HG03135 (cell line): ENCODE measurements around the gene SPINDOC.
A peak's percentile ranks its signal among the peaks of the same experiment; 100 is the strongest.

Experiments used
- ATAC-seq: cut with Tn5 transposase; IDR thresholded peaks from one replicate; pipeline ENCODE4 v1.9.1; 2021; ENCODE audit warnings: mild to moderate bottlenecking, moderate library complexity; ENCODE audit not compliant: unreplicated experiment

Gene SPINDOC

DNA sequence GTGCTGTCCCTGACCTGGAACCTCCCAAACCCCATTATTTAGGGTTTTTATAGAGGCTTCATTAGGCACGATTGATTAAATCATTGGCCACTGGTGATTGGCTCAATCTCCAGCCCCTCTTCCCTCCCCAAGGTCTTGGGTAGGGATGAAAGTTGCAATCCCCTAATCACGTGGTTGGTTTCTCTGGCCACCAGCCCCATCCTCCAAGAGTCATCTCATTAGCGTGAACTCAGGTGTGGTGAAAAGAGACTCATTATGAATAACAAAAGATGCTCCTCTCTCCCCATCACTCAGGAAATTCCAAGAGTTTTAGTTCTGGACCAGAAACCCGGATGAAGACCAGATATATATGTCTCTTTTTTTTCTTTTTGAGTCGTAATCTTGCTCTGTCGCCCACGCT lies 18.1 kb downstream of the SPINDOC start:
- no peak for ATAC-seq

DNA sequence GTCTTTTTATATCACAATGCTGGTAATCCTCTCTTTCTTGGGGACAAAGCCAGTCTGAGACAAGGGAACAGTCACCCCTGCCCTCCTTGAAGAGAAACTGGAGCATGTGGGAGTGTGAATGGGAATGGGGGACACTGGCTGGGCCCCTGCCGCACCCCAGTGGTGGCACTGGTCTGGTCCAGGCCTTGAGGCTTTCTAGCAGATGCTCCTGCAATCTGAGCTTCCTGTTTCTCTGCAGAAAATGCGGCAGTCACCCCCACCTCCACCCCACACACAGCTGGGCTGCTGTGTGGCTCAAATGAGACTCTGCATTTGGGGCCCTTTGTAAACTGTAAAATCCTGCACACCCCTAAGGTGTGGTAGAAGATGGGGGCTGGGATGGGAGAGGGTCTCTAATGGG lies 19.1 kb downstream of the SPINDOC start:
- no peak for ATAC-seq

DNA sequence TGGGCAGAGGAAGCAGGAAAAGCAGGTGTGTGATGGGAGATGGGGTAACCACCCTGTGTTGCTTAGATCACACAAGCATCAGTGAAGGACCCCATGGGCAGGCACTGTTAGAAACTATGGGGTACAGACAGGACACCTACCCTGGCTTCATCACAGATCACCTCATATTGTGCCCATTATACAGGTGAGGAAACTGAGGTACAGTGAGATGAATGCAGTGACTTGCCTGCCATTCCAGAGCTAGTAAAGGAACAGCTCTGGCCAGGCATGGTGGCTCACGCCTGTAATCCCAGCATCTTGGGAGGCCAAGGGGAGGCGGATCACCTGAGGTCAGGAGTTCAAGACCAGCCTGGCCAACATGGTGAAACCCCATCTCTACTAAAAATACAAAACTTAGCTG lies 19.8 kb downstream of the SPINDOC start:
- ATAC-seq = no peak

DNA sequence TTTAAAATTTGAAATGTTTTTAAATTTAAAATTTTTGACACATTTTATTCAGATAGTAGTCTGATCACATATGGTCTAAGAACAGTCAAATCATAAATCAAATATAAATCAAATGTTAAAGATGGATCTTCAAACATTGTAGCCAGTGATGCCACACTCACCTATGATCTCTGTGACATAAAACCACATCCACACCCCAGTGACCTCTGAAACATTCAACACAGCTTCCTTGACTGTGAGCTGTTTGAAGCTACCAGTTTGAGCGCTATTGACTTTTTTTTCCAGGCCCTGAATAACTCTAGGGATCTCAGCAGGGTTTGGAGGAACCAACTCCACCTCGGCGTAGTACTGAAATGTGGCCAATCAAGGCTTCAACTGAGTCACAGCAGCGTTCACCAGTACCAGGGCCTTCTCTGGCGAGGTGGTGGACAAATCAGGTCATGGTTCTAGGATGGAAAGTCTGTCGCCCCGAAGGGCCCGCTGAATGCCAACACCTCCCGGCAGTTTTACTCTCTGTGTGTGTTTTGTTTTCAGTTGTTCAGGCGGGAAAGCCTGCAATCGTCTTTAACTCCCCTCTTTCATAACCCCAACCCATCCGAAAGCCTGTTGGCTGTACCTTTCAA lies 21.4 kb downstream of the SPINDOC start:
- ATAC-seq = no peak

DNA sequence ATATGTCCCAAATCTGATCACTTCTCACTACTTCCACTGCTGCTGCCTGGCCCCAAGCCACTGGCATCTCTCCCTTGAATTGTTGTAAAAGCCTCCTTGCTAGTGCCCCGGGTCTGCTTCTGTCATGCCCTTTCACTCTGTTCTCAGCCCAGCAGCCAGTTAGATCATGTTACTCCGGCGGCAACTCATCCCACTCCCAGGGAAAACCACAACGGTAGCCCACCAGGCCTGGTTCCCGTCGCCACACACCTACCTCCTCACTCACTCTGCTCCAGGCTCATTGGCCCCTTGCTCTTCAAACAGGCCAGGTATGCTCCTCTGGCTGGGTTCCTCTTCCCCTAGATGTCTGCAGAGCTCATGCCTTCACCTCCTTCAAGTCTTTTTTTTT lies 21.9 kb downstream of the SPINDOC start:
- ATAC-seq = no peak

DNA sequence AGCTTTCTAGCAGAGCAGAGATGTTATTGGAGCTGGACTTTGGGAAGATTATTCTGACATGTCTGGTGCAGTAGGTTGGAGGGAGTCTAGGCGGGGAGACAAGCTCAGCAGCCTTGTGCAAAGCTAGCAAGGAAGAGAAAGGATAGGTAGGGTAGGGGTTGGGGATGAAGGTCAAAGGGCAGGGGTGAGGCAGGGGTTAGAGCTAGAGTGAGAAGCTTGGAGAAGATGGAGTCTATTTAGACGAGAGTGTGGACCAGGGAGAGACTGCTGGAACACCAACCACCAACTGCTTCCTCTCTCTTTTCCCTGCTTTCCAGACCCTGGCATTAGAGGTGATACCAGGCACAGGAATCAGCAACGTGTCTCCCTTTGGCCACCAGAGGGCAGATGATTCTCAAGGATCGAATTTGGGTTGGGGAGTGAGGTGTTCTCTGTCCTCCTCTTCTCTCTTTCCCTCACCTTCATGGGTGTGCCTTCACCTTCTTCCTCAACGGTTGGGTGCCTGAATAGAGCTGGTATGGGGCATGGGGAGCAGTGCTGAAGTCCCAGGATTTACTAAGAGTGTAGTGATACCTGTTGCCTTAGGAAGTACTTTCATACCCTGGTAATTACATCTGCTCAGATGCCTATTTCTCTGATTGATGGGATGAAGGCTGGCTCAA lies 23.9 kb downstream of the SPINDOC start:
- no peak for ATAC-seq

DNA sequence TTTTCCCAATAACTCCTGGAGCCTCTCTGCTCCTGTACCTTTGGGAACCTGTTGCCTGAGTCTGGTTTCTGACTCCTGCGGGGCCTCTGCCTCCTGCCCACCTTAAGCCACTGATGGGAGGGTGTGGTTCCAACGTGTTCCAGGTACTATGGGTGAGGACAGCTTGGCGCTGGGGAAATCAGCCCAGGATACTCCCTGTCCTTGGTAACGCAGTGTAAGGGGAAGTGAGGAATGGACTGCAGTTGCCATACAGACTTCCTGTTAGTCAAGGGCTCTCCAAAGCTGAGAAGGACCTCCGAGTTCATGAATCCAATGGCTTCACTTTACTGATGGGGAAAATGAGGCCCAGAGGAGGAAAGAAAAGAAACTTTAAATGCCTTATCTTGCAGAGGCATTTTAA lies 24.5 kb downstream of the SPINDOC start:
- ATAC-seq = no peak

DNA sequence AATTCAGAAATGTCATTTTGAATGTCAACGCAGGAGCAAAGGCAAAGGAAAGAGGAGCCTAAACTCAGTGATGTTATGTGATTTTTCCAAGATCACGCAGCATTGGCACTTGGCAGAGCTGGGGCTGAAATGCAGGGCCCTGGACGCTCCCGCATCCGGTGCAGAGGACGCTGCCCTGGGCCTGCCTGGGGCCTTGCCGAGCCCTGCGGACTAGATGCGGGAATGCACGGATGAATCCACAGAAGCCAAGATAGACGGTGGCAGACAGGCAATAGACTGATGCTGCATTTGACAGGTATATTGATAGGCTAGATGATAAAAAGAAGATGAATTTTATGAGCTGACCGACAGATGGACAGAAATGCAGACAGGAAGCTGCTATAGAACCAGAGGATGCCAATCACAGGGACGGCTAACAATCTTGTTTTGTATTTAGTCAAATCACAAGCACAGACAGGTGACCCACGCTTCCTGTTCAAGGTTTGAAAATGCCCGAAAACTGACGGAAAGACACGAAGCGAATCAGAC lies 25.0 kb downstream of the SPINDOC start:
- no peak for ATAC-seq

DNA sequence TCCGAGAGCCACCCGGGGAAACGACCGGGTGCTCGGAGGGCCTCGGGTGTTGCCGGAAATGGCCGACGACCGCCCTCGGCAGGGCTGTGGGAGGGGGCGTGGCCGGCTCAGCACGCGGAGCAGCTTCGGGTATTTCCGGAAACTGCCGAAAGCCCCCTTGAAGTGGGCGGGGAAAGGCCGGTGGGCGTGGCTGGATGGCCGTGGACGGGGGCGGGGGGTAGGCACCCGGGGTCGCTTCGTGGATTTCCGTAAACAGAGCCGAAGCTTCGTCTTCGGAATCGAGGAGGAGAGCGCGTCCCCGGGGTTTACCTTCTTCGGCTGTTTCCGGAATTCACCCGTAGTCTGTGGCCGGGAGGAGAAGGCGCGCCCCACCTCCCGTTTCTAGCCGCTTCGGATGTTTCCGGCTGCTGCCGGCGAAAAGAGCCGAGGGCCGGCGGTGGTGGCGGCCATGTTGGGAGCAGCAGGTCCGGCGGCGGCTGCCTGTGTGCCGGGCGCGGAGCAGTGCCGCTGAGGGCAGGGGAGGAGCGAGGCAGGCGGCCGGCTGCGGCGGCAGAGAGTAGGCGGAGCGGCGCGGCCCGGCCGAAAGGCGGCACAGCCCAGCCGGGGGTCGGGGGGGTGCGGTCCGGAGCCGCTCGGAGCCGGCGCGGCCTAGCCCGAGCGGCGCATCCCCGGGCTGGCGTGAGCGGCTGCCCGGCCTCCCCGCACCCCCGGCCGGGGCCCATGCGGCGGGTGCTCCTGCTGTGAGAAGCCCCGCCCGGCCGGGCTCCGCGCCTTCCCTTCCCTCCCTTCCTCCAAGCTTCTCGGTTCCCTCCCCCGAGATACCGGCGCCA lies 25.6 kb downstream of the SPINDOC start, which contains the start of gene MARK2:
MARK2 (plus strand) TSS at position 433 of the 830 bp plus-strand sequence; CDS start at position 830, 397 bp downstream.
- peak; percentile 73 for ATAC-seq

DNA sequence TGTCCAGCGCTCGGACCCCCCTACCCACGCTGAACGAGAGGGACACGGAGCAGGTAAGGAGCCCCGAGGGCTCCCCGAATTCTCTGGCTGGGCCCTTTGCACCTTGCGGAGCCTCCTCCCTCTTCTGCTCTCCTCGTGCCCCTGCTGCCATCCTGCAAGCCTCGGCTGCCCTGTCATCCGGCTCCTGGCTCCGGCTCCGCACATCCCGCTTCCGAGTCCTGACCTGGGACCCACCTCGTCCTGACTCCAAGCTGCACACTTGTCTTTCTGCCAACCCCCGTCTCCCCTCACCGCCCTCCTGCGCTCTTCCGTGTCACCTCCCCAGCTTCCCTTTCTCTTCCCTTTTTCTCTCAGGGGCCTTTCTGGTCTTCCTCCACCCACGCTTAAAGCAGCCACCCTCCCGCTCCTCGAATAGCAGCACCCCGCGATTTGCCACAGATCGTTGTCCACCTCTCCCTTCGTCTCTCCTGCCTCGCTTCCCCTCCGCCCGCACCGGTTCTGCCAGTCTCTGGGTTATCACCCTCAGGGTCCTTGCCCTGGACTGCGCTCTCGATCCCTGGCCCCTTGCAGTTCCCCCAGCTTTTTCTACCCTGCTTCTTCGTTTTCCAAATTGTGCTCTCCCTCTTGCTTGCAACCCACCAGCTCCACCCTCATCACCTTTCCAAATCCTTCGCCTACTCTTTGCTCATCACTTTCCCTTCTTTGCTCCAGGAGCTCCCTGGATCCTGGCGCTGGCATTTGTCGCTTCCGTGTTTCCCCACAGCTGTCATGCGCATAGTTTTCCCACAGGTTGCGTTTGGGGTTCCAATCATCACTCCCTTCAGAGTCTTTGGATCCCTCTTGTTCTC lies 26.5 kb downstream of the SPINDOC start:
- no peak for ATAC-seq

DNA sequence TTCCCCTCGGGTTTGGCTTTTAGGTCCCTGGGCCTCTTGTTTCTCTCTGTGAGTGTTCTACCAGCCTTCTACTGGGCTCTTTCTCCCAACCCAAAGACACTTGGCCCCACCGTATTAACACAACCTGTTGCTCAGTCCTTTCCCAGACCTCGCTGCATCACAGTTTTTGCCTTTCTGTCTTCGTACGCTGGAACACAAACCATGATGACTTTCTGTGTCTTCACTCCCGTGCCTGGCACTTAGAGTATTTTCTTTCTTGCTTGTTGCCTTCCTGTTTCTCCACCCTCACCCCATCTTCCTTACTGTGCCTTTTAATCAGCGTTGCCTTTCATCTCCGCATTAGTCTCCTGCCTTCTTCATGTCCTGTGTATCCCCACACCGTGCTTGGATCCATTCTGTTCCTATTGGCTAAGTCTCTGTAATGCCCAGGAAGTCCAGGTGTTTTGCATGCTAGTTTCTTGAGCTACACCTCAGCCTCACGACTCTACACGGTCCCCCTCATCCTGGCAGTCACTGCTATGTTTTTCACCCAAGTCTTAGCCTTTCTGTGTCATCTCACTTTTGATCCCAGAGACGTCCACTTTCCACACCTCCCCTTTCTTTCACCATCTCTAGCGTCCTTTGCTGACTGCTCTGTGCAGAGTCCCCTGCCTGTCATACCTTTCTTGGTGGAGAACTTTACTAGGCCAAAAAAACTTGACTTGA lies 27.3 kb downstream of the SPINDOC start:
- ATAC-seq = no peak

DNA sequence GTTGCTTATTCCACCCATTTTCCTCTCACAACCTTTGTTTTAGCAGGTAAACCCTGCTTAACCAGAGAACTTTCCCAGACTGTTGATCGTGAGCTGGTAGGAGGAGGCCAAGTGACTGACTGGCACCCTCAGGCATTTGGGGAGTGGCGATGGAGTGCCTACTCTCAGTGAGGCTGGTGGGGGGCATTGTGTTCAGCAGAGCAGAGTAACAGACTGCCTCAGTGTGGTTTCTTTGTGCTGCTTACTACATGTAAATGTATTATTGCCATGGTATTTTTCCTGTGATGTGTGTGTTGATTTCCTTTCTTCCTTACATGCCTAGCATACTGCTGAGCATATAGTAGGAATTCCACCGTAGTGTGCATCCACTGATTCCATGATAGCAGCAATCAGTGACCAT lies 28.3 kb downstream of the SPINDOC start:
- no peak for ATAC-seq

DNA sequence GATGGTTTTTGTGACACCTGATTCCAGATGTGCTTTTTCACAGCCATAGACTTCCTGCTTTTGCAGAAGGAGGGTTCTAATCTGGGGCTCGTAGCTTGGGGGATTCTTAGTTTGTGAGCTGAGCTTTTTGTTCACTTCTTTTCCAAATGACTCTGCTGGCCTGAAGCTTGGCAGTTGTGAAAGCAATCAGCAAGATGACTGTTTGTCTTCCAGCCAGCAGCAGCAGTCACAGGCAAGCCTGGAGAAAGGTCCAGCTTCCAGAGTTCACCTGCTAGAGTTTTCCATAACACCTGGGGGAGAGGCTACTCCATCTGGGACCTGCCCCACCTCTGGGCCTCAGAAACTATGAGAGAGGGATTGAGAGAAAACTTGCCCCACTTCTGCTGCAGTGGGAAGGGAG lies 29.8 kb downstream of the SPINDOC start:
- ATAC-seq = no peak

DNA sequence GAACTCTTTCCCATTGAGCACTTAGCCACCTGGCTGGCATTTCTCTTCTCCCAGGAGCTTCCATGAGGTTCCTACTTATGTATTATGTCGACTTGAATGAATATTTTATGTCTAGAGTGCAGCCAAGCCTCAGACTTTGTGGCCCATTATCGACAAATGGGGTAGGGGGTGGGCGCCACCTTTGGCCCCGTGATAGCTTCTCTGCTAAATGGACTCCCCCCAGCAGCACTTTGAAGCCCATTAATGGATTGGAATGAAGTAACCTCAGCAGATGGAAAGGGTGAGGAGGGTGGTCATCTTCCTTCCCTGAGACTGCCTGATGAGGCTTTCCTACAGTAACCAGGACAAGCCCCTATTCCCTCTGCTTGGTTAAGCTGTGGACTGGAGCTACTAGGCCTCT lies 31.6 kb downstream of the SPINDOC start:
- ATAC-seq = no peak

DNA sequence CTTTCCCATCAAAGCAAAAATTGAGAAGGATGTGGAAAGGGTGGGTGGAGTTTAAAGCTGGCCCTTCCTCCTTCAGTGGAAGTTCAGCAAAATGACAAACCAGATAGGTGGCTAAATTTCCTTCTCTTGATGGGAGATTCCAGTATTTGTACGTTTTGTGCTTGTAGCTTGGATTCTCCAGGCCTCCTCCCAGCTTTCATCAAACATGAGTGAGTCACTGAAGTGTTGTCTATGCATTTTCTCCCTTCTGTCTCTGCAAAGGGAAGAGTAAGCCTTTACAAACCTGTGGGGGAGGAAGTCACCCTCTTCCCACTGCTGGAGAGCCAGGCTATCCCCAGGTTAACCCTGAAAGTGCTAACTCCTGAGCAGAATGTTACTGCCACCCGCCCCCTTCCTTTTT lies 32.0 kb downstream of the SPINDOC start:
- no peak for ATAC-seq

DNA sequence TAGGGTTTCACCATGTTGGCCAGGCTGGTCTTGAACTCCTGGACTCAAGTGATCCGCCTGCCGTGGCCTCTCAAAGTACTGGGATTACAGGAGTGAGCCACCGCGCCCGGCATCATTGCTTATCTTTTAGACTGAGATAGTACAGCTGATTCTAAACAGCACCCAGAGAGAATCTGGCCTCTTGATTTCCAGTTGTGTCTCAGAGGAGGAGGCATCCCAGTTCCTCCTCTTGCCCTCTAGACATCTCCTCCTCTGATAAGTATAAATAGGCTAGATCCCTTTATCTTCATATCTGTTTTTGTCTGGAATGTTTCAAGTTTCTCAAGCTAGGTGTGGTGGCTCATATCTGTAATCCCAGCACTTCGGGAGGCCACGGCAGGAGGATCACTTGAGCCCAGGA lies 32.7 kb downstream of the SPINDOC start:
- ATAC-seq = no peak

DNA sequence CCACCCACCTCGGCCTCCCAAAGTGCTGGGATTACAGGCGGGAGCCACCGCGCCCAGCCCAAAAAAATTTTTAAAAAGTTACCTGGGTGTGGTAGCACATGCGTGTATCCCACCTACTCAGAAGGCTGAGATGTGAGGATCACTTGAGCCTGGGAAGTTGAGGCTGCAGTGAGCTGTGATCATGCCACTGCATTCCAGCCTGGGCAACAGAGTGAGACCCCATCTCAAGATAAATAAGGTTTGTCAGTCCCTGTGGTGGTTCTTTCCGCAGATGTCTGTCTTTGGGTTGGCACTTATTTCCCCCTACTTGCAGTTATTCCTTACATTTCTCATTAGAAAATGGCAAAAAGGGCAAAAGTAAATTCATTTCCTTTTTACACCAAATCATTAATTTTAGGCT lies 33.6 kb downstream of the SPINDOC start:
- ATAC-seq = no peak

DNA sequence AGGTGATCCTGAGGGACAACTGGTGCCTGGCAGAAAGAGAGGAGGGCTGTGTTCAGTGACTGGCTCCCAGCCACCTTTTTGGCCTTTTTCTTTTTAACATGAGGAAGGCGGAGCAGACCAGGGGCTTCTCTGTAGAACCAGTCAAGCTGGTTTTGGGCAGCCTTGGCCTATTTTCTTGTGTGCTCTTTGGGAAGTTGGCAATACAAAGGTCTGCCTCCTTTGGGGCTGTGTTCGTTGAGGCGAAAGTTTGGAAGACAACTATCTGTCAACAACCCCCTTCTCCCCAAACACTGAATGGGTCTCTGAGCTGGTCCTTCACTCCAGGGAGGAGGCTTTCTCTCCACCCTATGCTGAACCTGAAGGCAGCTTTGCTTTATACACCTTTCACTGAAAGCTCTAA lies 34.1 kb downstream of the SPINDOC start:
- ATAC-seq = no peak

DNA sequence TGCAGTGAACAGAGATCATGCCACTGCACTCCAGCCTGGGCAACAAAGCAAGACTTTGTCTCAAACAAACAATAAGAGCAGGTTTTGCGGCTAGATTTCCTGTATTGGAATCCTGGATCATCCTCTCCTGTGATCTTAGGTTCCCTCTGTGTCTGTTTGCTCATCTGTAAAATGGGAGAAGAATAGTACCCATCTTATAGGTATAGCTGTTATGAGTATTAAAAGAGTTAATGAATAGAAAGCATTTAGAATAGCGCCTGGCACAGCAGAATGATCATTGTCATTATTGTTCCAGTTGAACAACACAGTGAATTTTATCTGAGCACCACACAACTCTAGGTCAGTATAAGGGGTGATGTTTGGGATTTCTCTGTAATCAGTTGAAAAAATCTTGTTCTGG lies 36.4 kb downstream of the SPINDOC start:
- ATAC-seq = no peak

DNA sequence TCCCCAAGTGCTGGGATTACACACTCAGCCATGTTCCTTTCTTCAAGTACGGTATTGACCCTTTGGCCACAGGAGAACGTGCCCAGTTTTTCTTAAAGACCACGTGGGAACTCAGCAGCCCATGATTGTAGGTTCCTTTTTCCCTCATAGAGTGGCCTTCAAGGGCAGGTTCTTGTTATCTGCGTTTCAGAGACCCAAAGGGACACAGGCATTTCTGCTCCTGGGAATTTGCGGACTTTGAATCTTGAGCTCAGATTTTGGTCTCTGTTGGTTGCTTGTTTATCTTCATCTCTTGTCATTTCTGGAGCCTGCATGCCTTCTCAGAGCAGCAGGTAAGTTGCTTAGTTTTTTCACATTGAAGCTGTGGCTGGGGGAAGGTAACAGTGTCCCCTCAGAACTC lies 37.7 kb downstream of the SPINDOC start:
- no peak for ATAC-seq
